CD4-positive, alpha-beta T cell treated with Interleukin-6 for 4 hours (primary cell): ENCODE data around the gene SEMA3E.
"Not testable (repeated sequence)": the region's sequence is repeated elsewhere in the genome, so short reads cannot be mapped to it uniquely, and the experiment has no call there.

Source experiments
- DNase-seq: peaks from one replicate; pipeline ENCODE4 v3.0.0-alpha.2; 2020; ENCODE audit warnings: mixed read lengths

Gene SEMA3E

DNA sequence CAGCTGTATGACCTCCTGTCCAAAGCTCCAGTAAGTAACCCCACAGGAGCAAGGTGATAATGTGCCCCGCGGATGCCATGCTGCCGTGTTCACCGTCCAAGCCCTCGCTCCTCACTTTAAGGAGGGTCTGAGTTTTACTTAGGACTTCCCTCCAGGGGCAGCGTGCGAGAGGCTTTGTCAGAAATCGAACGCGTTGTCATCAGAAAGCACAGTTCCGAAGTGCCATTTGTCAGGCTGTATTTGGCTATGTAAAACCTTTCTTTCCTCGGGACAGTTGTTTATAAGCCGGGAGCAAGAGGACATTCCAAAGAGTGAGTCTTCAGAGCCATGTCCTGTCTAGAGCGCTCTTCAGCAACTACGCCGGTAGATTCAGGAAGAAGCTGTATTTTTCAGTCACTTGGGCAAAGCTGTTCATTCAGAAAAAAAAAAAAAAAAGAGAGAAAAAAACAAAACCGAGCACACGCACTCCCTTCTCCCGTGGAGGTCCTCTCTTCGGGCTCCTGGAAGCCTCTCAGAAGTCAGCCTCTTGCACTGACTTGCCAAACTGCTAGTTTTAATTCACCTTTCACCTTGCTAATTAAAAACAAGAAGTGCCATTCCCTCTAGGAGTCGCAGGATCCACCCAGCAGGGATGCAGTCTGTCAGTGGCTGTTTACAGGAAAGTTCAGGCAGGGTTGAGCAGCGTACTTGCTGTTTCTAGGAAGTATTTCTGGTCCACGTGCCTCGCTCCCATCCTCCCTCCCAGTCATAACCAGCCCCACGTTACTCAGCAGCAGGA is at the start of gene SEMA3E:
TSS of gene SEMA3E (minus strand) at position 676 of the 778 bp plus-strand sequence.
- no peak for DNase-seq

DNA sequence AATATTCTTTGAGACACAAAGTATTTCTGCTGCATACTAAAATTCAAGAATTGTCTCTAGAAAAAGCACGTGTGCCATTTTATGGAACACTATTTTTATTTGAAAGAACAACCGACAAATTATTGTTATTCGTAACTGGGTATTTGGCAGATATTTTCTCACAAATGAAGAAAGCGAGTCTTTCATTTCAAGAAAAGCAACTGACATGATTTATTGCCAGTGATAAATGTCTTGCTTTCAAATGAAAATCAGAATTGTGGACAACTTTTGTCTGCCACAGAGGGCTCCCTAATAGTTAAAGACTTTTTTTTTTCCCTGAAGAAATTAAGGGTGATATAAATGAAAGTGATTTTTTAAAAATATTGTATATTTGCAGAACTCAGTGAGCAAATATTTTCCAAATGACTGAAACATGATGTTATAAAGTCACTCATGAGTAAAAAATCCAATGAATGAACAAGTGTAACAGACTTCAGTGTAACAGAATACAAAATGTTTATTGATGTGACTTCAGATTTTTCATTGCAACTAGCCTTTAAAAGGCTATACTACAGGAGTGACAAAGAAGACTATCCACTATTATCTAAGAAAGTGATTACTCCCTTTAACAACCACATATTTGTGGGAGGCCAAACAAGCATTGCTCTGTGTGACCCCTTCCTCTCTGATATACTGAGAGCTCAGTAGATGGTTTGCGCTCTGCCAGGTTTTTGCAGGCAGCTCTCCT is 49.0 kb upstream of the SEMA3E start:
- no peak for DNase-seq

DNA sequence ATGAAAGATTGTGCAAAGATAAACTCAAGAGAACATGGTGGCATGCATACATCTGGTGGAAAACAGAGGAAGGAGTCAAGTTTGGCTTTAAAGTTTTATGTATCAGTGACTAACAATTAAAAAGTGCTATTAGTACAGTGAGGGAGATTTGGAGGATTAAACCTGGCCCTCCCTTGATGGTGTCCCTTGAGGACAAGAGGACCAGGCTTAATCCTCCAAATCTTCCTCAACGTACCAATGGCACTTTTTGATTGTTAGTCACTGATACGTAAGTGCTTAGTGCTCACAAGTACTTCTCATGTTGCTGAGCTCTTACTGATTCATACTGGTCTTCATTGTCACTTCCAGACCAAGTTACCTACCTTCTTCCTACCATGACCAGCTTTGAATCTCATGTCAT is 47.2 kb upstream of the SEMA3E start:
- no peak for DNase-seq

DNA sequence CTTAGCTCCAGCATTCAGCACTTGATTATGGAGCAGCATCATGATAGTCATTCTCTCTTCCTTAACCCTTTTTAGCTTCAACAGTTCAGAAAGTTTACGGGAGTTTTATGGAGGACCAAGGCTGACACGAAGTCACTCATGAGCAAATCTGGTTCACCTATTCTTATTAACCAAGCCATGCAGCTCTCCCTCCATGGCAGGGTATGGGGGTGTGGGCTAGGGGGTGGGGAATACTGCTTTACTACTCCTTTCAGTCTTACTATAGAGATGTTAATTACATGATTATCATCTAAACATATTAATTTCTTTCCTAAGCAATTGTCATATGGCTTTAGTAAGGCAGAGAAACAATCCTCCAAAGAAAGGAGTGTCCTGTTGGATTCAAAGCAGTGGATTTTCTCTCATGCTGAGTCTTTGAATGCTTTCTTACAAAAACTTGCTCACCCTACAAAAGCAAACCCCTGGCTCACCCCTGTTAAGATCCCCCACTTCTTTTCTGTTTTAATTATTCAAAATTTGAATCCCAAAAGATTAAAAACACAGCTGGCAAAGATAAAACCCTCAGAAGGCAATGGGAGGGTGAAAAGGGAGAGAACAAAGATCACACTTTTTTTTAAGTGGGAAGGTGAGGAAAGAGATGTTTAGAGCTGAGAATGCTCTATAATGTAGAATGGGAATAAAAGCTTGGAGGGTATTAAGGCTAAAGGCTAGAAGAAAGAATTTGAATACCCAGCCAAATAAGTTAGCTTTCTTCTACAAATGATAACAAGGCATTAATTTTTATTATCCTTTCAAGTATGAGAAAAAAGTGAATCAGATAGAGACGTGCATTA is 46.4 kb upstream of the SEMA3E start:
- no peak for DNase-seq

DNA sequence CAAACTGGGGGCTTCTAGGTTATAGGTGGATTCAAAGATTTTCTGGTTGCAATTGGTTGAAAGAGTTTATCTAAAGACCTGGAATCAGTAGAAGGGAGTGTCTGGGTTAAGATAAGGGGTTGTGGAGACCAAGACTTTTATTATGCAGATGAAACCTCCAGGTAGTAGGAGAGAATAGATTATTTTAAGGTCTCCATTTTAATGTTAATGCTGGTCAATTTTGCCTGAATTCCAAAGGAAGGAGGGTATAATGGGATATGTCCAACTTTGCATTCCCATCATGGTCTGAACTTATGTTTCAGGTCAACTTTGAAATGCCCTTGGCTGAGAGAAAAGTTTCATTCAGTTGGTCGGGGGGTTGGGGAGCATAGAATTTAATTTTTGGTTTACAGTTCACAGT is 44.3 kb upstream of the SEMA3E start:
- no peak for DNase-seq

DNA sequence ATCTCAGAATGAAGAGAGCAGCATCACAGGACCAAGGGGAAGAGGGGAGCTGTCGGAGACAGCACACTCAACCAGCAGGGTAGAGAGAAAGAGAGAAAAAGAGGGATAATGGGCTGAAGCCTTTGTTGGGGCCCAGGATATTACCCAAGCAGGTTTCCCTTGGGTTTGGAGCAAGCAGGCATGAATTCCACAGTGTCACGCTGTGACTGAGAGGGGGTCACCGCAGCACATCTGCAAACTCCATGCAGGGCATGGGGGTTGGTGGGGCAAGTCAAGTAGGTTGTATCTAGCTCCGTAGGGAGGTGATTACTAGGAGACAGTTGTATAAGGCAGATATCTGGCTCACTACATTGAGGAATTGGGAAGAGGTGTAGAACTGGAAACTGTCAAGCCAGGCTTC is 42.2 kb upstream of the SEMA3E start:
- DNase-seq: no peak

DNA sequence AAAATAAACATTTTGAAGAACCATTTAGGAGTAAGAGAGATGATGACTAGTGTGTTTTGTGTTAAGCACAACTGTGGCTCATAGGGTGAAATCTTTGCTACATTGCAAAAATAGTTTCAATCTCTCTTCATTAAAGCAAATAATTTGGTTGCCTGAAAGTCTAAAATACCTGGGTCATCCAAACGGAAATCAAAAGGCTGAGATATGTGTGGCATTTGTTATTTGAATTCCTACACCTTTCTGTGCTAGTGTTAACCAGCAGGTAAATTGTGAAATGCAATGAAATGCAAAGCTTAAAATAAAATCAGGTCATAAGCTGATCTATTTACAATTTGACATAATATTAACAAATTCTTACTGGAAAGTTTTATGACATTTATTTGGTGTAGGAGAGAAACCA is 40.9 kb upstream of the SEMA3E start:
- no peak for DNase-seq

DNA sequence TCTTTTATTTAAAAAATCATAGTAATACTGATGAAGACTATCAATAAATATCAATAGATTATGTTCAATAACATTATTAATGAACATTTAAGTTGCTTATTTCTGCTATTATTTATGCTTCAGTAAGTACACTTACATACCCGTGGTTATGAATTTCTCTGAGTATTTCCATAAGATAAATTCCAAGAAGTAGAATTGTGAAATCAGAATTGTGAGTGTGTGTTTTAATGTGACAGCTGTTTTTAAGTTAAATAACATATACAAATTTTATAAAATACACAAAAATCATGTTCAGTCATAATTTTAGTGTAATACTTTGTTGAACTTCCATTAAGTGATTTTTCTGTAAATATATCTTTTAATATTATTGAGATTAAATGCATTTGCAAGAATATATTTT is 37.5 kb upstream of the SEMA3E start:
- DNase-seq: no peak

DNA sequence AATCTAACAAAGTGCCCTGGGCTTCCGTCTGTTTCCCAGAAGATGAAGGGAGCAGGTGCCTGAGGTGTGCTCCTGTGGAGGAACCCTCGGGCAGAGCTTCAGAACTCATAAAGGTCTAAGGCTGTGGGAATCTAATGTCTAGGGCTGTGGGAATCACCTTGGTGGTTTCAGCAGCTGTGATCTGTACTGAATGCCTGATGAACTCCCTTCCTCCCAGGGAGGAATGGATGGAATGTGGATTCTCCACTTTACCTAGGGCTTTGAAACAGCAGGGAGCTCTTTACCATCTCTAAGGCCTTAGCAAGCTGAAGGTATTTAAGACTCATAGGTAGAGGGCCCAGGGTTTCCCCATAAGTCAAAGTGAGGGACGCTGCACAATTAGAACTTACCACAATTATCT is 36.0 kb upstream of the SEMA3E start:
- DNase-seq: no peak

DNA sequence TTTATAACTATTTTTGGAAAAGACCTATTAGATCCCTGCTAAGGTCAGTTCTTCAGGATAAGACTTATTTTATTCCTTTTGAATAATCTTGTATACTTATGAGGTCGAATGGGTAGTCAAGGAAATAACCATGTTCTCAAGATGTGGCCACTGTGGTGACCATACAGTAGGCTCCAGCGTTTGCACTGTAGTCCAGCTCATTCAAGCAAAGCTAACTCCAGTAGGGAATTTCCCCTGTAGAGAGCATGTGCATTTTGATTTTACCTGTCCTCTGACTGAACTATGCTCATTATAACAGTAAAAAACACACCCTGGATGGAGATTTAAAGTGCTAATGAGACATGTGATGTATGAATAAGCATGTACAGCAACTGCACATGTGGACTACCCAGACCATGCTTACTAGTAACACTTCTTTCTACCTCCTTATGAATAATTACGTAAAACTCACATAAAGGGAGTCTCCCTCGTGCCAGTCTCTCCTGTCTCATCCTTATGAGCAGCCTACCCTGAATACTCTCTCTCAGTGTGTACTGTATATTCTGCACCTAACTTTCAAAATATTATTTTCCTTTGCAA is 32.4 kb upstream of the SEMA3E start:
- DNase-seq: no peak

DNA sequence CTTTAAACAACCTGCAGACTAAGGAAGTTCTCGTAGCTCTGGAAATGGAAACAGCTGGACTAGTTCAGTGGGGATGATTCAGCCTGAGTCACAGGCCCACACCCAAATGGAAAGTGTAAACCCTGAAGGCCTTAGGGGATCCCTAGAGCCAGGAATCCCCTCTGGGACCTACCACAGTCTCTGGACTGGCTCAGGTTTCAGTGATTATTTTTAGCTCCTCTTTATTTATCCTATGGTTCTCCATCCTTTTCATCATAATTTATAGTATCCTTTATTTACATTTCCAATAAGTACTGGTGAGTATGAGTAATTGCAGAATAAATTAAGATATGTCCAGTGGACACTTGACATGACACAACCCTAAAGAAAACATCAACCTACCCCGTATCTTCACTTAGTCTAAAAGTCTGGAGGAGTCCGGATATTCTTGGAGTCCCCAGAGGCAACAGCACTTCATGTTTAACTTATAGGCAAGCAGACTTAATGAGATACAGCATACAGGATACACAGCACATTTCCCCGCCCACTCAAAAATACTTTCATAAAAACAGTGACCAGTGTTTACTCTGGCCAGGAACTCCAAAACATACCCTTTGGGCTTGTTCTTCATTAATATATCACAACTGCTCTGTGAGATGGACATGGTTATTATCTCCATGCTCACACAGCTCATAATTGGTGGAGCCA is 28.4 kb upstream of the SEMA3E start:
- DNase-seq: no peak

DNA sequence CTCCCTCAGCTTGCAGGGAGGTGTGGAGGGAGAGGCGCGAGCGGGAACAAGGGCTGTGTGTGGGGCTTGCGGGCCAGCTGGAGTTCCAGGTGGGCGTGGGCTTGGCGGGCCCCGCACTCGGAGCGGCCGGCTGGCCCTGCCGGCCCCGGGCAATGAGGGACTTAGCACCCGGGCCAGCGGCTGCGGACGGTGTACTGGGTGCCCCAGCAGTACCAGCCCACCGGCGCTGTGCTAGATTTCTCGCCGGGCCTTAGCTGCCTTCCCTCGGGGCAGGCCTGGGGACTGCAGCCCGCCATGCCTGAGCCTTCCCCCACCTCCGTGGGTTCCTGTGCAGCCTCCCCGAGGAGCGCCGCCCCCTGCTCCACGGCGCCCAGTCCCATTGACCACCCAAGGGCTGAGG is 24.4 kb upstream of the SEMA3E start:
- DNase-seq: not testable (repeated sequence)

DNA sequence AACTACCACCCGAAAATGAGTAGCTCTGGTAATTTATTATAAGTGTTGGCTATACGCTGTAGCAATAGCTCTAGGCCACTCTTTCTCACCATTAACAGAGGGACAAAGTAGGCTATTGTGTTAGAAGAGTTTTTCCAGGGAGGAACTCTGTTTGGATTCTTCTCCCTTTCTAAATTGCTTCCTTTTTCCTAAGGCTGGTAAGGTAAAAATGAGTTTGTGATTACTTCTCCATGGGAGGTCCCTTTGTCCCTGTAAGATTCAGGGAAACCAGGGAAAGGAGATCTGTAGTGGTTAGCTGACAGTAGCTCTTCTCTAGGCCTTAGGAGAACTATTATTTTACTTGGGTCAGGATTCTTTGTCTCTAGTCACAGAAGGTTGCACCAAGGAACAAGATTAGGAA is 23.2 kb upstream of the SEMA3E start:
- no peak for DNase-seq

DNA sequence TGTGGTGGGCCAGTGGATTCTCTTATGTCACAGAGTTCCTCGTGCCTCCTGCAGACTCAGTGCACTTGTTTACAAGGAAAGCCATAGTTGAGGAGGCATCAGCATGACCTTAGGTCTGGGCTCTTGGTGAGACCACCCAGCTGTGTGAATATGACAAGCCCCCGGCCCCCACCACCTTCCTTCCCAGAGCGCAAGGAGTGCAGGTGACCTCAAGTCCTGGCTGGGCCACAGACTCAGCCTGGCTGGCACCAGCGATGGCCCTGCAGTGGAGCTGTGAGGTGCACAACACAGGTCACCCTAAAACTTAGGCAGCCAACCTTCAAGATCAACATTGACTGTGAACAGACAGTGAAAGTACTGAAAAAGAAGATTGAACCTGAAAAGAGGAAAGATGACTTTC is 14.2 kb upstream of the SEMA3E start:
- DNase-seq: no peak

DNA sequence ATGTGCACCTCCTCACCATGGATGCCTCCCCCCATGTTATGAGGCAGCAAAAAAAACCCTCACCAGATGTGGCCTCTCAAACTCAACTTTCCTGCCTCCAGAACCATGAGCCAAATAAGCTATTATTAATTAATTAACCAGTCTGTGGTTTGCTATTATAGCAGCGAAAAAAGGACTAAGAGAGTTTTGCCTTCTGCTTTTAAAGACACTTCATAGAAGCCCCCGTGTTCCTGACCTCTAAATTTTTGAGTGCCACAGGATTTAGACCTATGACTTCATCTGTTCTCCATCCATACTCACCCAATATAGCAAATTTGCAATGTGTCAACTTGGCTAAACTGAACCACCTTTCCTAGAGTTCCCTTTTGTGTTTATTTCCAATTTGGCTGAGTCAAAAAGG is 9.2 kb upstream of the SEMA3E start:
- DNase-seq: no peak

DNA sequence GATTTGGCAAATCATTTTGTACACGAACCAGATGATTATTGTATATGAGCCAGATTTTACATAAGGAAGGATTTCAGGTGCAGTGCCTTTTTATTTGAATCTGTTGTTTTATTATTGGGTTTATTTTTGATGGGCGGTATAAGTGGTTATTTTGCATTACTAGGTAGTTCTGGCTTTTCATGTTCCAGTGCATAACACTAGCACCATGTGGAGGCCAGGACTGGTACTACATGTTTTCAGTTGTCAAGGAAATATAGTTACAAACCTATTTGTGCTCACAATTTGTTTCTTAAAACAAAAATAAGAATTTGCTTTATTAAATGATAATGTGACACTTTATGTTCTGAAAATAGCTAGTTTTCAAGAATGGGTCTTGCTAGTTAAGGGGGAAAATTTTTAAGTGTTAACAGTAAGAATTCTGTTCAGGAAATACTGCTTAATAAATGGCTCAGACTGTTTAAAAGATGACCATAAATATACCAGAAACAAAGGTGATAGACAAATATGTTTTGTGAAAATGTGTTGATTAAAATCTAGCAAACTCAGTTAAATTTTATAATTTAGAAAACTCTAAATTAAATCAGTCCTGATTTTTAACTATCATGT is 7.1 kb upstream of the SEMA3E start:
- no peak for DNase-seq

DNA sequence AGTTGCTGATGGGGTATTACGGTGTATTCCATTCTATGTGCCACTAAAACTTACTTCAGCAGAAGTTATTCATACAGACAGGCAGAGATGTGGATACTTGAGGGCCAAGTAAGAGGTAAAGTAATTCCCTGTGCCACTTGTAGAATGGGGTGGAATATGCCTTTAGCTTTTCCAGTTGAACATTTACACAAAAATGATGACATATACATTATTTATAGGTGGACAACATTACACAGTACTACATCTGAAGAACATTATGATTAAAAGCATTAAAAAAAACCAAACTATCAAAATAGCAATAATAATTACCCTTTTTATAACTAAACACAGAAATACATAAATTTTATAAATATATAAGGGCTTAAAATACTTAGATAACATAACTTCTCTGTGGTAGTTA is 3.5 kb upstream of the SEMA3E start:
- DNase-seq: no peak

DNA sequence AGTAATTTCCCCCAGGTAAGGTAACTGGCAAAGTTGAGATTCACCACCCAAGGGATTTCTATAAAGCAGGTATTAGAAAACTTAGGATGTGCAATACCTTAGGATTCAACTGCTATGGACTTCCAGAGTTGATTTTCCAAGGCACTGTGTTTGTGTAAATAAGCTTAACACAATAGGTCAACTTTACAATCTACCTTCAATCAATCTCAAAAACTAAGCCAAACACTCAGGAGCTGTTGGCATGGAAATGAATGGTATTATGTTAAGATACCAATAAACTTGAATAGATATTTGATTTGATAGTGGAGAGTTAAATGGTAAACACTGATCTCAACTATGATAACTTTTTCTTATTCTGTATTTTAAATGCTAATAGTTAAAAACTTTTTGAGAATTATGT is 762 bp upstream of the SEMA3E start:
- no peak for DNase-seq

DNA sequence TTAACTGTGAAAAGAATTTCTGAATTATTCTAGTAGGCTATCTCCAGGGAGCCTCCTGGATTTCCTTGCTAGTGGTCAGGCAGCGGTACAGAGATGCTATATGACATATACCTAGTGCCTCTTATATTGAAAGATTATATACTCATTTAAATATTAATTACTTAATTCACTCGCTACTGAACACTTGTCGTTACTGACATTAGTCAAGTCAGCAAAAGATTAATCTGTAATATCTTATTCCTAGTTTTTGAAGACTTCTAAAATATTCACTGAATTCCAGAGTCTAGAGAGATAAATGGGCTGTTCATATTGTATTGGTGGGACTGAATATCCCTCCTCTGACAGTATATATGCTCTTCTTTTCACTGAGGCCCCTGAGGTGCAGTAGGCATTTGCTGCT is 2.9 kb downstream of the SEMA3E start:
- DNase-seq: no peak

DNA sequence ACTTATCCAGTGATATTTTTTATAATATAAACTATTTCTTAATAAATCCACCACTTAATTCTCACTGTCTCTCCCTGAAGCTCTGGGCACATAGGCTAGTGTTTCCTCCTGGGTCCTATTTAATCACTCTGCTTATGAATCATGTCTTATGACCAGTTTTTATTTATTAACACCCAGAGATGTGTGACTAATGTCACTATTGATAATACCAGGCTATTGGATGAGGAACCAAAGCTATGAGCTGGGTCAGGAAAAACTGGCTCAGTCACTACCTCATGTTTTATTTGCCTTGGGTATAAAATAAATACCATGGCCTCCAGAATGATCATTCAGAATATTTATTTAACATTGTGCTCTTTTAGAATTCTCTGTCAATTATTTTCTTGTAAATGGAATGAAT is 5.2 kb downstream of the SEMA3E start:
- no peak for DNase-seq

DNA sequence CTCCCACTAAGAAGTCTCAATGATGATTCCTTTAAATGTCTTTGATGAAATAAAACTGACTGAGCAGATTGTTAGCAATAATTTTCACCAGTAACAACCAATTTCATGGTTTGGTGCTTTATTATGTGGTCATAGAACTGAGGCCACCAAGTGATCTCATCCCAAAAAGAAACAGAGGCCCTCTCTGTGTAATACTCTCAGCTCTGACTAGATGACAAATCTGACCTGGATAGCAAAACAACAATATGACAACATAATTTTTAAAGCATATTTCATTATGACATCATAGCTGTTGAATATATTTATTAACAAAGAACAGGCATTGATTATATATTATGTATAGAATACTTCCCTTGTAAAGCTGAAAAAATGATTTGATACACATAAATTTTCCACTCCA is 5.9 kb downstream of the SEMA3E start:
- no peak for DNase-seq
